Measurements from ENCODE around the gene FBXW8. TPM values are rescaled to one million over a fixed set of nuclear protein-coding genes. Genes with fewer than 3 reads are reported as not detected.

Gene FBXW8
- total RNA-seq, 2 experiments from 2014 or later, result 6.6 to 7.3 TPM

GRCh38 chr12:117030187-117030900 is 119.6 kb downstream of the FBXW8 start:
- peaks cover 24% of the 10 kb centered on the region for H3K36me3 ChIP-seq (ENCODE audit: insufficient read depth, low read length)
- H3K27me3 Mint-ChIP-seq, result peaks cover 5% of the 10 kb centered on the region
- H3K4me3 ChIP-seq (ENCODE audit: low read length), result no peak overlapping the region
- ChIA-PET CTCF (no interaction called here), POLR2A (no interaction called here)
- H3K4me1 Mint-ChIP-seq (ENCODE audit: low read depth), result peaks cover 4% of the 10 kb centered on the region
- no peak overlapping the region for H3K27ac Mint-ChIP-seq
- no peak for TF ChIP-seq CTCF (IDR thresholded peaks at IDR 0.05)
- H3K27me3 ChIP-seq (ENCODE audit: control insufficient read depth in 1 of 2, insufficient read depth in 2 of 2, low read length in 2 of 2), result peaks cover 4% of the 10 kb centered on the region in 2 experiments
- peaks cover 11% of the 10 kb centered on the region for H3K4me1 ChIP-seq (ENCODE audit: insufficient read depth, low read length)
- H3K36me3 Mint-ChIP-seq (ENCODE audit: low read depth), result peaks cover 42% of the 10 kb centered on the region
- intact Hi-C loops (cut with DNase I, micrococcal nuclease), result no loop called here
- H3K4me3 Mint-ChIP-seq, result no peak overlapping the region
- DNase-seq (no peak), ATAC-seq (ENCODE audit: poor library complexity) (no peak)
- no peak overlapping the region for H3K27ac ChIP-seq (ENCODE audit: low read depth in 1 of 2, low read length in 2 of 2)
- H3K9me3 ChIP-seq (ENCODE audit: control insufficient read depth in 1 of 2, insufficient read depth in 1 of 2, low read length in 2 of 2), result no peaks in the 10 kb centered on the region
- no peaks in the 10 kb centered on the region for H3K9me3 Mint-ChIP-seq

GRCh38 chr12:117031843-117032592 is 121.3 kb downstream of the FBXW8 start:
- H3K4me1 Mint-ChIP-seq (ENCODE audit: low read depth), result no peaks in the 10 kb centered on the region
- no peak for TF ChIP-seq CTCF (IDR thresholded peaks at IDR 0.05)
- no peak overlapping the region for H3K27ac ChIP-seq (ENCODE audit: low read depth in 1 of 2, low read length in 2 of 2)
- H3K9me3 ChIP-seq (ENCODE audit: control insufficient read depth in 1 of 2, insufficient read depth in 1 of 2, low read length in 2 of 2), result no peaks in the 10 kb centered on the region
- H3K36me3 Mint-ChIP-seq (ENCODE audit: low read depth), result peaks cover 29% of the 10 kb centered on the region
- H3K4me3 Mint-ChIP-seq, result no peak overlapping the region
- intact Hi-C loops (cut with DNase I, micrococcal nuclease), result no loop called here
- ChIA-PET CTCF (no interaction called here), POLR2A (no interaction called here)
- H3K27me3 Mint-ChIP-seq, result peaks cover 5% of the 10 kb centered on the region
- H3K4me1 ChIP-seq (ENCODE audit: insufficient read depth, low read length), result peaks cover 5% of the 10 kb centered on the region
- H3K4me3 ChIP-seq (ENCODE audit: low read length), result no peak overlapping the region
- no peaks in the 10 kb centered on the region for H3K9me3 Mint-ChIP-seq
- peaks cover 18% of the 10 kb centered on the region for H3K36me3 ChIP-seq (ENCODE audit: insufficient read depth, low read length)
- H3K27ac Mint-ChIP-seq, result no peak overlapping the region
- no peak for ATAC-seq (ENCODE audit: poor library complexity)
- DNase-seq, result no peak
- H3K27me3 ChIP-seq (ENCODE audit: control insufficient read depth in 1 of 2, insufficient read depth in 2 of 2, low read length in 2 of 2), result peaks cover 4% of the 10 kb centered on the region in 2 experiments

- no peak for TF ChIP-seq CTCF (IDR thresholded peaks at IDR 0.05)
- H3K4me1 Mint-ChIP-seq (ENCODE audit: low read depth), result no peaks in the 10 kb centered on the region
- H3K4me1 ChIP-seq (ENCODE audit: insufficient read depth, low read length), result peaks cover 5% of the 10 kb centered on the region
- peaks cover 5% of the 10 kb centered on the region for H3K27me3 Mint-ChIP-seq
- DNase-seq (no peak), ATAC-seq (ENCODE audit: poor library complexity) (no peak)
- no peak overlapping the region for H3K4me3 Mint-ChIP-seq
- H3K9me3 ChIP-seq (ENCODE audit: control insufficient read depth in 1 of 2, insufficient read depth in 1 of 2, low read length in 2 of 2), result no peaks in the 10 kb centered on the region
- CTCF ChIA-PET, result no interaction called here
- peaks cover 11% of the 10 kb centered on the region for H3K36me3 ChIP-seq (ENCODE audit: insufficient read depth, low read length)
- no peak overlapping the region for H3K4me3 ChIP-seq (ENCODE audit: low read length)
- H3K36me3 Mint-ChIP-seq (ENCODE audit: low read depth), result peaks cover 21% of the 10 kb centered on the region
- H3K27me3 ChIP-seq (ENCODE audit: control insufficient read depth in 1 of 2, insufficient read depth in 2 of 2, low read length in 2 of 2), result peaks cover 4% of the 10 kb centered on the region in 2 experiments
- H3K27ac ChIP-seq (ENCODE audit: low read depth in 1 of 2, low read length in 2 of 2), result no peak overlapping the region
- intact Hi-C loops (cut with DNase I, micrococcal nuclease), result no loop called here
- H3K9me3 Mint-ChIP-seq, result no peaks in the 10 kb centered on the region
- POLR2A ChIA-PET, result no interaction called here
- no peak overlapping the region for H3K27ac Mint-ChIP-seq
Observed at GRCh38 chr12:117032593-117033381, 122.0 kb downstream of the FBXW8 start.

Data from CD4-positive, alpha-beta T cell (primary cell).